ENCODE data around the gene REG3G.

The REG3G gene

DNA sequence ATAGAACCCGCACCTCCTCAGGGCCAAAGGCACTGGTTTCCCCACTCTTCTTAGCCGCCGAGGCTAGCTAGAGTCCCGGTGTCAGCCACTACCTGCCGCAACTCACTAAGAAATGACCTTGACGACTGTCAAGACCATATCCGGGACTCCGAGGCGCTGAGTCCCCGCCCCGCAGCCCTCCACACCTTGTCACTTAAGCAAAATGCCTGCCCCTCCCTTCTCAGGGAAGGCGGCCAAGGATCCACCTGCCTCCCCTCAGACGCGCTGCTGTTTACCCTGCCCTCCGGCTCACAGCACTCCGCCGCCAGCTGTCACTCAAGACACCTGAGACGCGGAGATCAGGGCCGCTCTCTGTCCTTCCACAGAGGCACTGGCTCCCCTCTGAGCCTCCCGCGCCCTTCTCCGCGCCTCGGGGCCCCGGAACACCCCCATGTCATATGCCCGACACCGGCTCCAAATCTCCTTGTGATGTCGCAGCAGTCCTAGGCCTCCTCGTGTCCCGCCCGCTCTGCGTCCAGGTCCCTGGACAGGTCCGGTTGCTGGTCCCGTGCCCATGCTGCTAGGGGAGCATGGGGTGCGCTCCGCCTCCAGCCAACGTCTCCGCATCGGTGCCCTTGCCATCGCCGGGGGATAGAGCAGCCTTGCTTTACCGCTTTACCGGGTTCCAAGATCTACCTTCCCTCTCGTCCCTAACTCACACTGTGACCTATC lies 32.5 kb upstream of the REG3G start:
- Histone ChIP-seq H3K27me3 (peaks cover 0 to 33% of the 10 kb centered on the region in 2 donors), H3K27ac (no peak overlapping the region), H3K36me3 (no peaks in the 10 kb centered on the region), H3K4me1 (peaks cover 0 to 9% (median 0%) of the 10 kb centered on the region in 4 donors), H3K4me3 (no peak overlapping the region), H3K9me3 (no peaks in the 10 kb centered on the region)
- intact Hi-C loops (cut with DNase I; ENCODE audit: low total_unique reads) = no loop called here
- no peak for DNase-seq
- TF ChIP-seq, protein P1, sequence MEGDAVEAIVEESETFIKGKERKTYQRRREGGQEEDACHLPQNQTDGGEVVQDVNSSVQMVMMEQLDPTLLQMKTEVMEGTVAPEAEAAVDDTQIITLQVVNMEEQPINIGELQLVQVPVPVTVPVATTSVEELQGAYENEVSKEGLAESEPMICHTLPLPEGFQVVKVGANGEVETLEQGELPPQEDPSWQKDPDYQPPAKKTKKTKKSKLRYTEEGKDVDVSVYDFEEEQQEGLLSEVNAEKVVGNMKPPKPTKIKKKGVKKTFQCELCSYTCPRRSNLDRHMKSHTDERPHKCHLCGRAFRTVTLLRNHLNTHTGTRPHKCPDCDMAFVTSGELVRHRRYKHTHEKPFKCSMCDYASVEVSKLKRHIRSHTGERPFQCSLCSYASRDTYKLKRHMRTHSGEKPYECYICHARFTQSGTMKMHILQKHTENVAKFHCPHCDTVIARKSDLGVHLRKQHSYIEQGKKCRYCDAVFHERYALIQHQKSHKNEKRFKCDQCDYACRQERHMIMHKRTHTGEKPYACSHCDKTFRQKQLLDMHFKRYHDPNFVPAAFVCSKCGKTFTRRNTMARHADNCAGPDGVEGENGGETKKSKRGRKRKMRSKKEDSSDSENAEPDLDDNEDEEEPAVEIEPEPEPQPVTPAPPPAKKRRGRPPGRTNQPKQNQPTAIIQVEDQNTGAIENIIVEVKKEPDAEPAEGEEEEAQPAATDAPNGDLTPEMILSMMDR (IDR thresholded peaks at IDR 0.05) = no peak

DNA sequence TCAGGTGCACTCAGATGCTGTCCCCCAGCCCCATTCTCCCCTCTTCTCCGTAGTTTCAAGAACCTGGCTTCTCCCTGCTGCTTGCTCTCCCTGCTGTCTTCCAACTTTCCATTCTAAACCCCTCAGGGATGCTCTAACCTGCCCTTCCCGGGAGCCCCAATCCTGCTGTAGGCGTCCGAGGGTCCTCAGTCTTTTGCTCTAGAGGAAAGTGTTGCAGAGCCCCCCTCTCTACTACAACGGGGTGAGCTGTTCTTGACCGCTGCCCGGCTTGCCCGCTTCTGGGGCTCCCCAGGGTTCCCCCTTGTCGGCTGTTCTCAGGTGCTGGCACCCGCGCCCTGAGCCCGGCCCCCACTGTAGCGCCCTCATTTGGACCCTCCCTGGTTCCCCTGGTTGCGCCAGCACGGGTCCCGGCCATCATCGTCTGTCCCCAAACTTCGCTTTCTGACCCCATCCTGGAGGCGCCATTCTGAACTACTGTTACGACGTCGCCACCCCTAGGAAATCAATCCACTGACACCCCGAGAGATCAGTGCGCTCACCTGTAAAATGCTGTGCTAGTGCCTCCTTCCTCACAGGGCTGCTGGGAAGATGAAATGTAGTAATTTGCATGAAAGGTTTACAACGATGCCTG lies 31.9 kb upstream of the REG3G start:
- intact Hi-C loops (cut with DNase I; ENCODE audit: low total_unique reads) = no loop called here
- Histone ChIP-seq H3K36me3 (no peaks in the 10 kb centered on the region), H3K27me3 (peaks cover 0 to 33% of the 10 kb centered on the region in 2 donors), H3K9me3 (no peaks in the 10 kb centered on the region), H3K27ac (no peak overlapping the region), H3K4me3 (no peak overlapping the region), H3K4me1 (peaks cover 0 to 9% (median 0%) of the 10 kb centered on the region in 4 donors)
- DNase-seq = no peak
- TF ChIP-seq, protein P1 (IDR thresholded peaks at IDR 0.05) = no peak

DNA sequence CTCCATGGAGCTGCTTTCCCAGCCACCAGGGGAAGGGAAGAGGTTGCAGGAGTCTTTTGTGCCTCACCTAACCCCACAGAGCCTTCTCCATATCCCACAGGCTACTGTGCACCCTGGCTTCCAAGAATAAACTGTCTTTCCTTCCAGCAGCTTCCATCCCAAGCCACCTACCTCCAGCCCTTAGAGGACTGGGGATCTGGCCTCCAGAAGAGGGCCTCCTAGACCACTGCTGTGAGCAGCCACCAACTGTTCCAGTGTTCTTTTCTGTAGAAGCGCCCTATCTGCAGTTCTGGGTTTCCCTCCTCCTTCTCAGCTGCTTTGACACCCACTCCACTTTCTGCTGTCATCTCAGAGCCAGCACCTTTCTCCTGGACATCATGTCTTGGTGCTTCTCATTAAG lies 30.7 kb upstream of the REG3G start:
- Histone ChIP-seq H3K4me1 (peaks cover 0 to 9% (median 0%) of the 10 kb centered on the region in 4 donors), H3K36me3 (no peaks in the 10 kb centered on the region), H3K9me3 (no peaks in the 10 kb centered on the region), H3K27ac (no peak overlapping the region), H3K27me3 (peaks cover 0 to 33% of the 10 kb centered on the region in 2 donors), H3K4me3 (no peak overlapping the region)
- intact Hi-C loops (cut with DNase I; ENCODE audit: low total_unique reads) = no loop called here
- DNase-seq = no peak
- TF ChIP-seq, protein P1 (IDR thresholded peaks at IDR 0.05) = no peak

DNA sequence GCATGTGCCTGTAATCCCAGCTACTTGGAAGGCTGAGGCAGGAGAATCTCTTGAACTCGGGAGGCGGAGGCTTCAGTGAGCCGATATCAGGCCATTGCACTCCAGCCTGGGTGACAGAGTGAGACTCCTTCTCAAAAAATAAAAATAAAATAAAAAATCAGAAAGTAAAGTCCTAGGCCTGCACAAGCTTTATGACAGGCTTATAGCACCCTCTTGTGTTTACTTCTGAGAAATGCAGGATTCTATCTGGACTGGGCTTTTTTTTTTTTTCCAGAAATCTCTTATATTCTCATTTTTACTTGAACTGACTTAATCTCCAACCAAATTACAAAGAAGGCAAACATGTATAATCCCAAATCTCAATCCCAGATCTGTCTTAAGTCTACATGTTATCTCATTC lies 26.1 kb upstream of the REG3G start:
- H3K27ac ChIP-seq = no peak overlapping the region
- intact Hi-C loops (cut with DNase I; ENCODE audit: low total_unique reads) = no loop called here
- H3K27me3 ChIP-seq = peaks cover 0 to 7% of the 10 kb centered on the region in 2 donors
- H3K36me3 ChIP-seq = no peaks in the 10 kb centered on the region
- no peaks in the 10 kb centered on the region for H3K4me1 ChIP-seq
- DNase-seq = no peak
- TF ChIP-seq, protein P1 (IDR thresholded peaks at IDR 0.05) = peak in 1 of 2 experiments; percentile 8
- no peaks in the 10 kb centered on the region for H3K9me3 ChIP-seq
- H3K4me3 ChIP-seq = no peak overlapping the region

DNA sequence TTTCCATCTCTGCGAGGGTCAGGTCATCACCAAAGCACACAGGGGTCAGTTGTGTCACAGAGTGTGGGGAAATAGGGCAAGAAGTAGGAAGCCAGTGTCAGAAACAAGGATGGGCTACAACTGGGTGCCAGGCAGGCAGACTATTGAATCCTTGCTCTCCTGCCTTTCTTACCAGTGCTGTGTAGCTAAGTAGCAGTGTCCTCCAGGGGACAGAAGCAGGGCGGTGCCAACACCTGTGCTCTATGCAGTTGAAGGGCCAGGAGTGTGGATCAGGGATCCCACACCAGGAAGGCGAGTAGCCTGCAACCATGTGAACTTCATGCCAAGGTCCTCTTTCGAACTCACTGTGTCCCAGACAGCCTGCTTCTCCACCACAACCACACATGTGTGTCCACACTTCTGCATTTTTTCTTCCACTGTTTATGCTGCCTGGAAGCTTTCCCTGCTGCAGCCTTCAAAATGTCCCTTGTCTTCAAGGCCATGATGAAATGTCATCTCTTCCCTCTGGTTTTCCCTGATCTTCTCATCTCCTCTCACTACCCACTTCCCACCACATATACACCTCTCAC lies 25.4 kb upstream of the REG3G start:
- TF ChIP-seq, protein P1 (IDR thresholded peaks at IDR 0.05) = no peak

More for the DNA sequence above, 25.4 kb upstream of the REG3G start:
- no peaks in the 10 kb centered on the region for H3K36me3 ChIP-seq
- DNase-seq = no peak
- H3K27me3 ChIP-seq = peaks cover 0 to 2% of the 10 kb centered on the region in 2 donors
- no peak overlapping the region for H3K4me3 ChIP-seq
- intact Hi-C loops (cut with DNase I; ENCODE audit: low total_unique reads) = no loop called here
- no peaks in the 10 kb centered on the region for H3K9me3 ChIP-seq
- H3K27ac ChIP-seq = no peak overlapping the region
- no peaks in the 10 kb centered on the region for H3K4me1 ChIP-seq

Measured in tibial artery (tissue), 4 donors.